OCI-LY7 (cell line): ENCODE data around the gene DNAJB11. TPM values are rescaled to one million over a fixed set of nuclear protein-coding genes. Genes with fewer than 3 reads are reported as not detected.

Experiments used
- BruUV-seq: library from RNA; stranded (reverse); fragments of 400-500 nt; replicated peaks from 2 replicates; lab custom pipeline; 2021; lab: Mats Ljungman, UMichigan
- CTCF ChIA-PET: fragments of 300-600 bp; sonication (Branson Sonifier 250); formaldehyde crosslinking; loops from one replicate; lab custom pipeline; 2022; ENCODE audit warnings: antibody characterized with exemption; ENCODE audit not compliant: unreplicated experiment; lab: Charles Lee
- POLR2A ChIA-PET: fragments of 300-600 bp; sonication (Branson Sonifier 250); formaldehyde crosslinking; loops from one replicate; lab custom pipeline; 2022; ENCODE audit warnings: antibody characterized with exemption; lab: Charles Lee
- DNase-seq: peaks from one replicate; pipeline ENCODE4 v3.0.0-alpha.2; 2015; ENCODE audit warnings: low spot score
- H2AFZ ChIP-seq: fragments of 200-600 bp; sonication (generic), shearing (Covaris generic); 2 replicates; pipeline ENCODE4 v1.6.1; 2014; ENCODE audit warnings: mild to moderate bottlenecking, antibody characterized with exemption, low read length, moderate library complexity
- H3K27ac ChIP-seq: fragments of 200-600 bp; sonication (generic); 2 replicates; pipeline ENCODE4 v1.5.1; 2014; ENCODE audit warnings: mixed run types, low read depth, mild to moderate bottlenecking, moderate library complexity, low read length, inconsistent platforms; ENCODE audit not compliant: poor library complexity, severe bottlenecking
- H3K36me3 ChIP-seq: fragments of 200-600 bp; sonication (generic); 2 replicates; pipeline ENCODE4 v1.6.1; 2014; ENCODE audit warnings: mild to moderate bottlenecking, antibody characterized with exemption, low read length, moderate library complexity, mixed read lengths; ENCODE audit not compliant: insufficient read depth
- H3K4me1 ChIP-seq: fragments of 200-600 bp; sonication (generic); 2 replicates; pipeline ENCODE4 v1.5.1; 2014; ENCODE audit warnings: mild to moderate bottlenecking, low read length; ENCODE audit not compliant: insufficient read depth, poor library complexity, severe bottlenecking
- H3K4me2 ChIP-seq: fragments of 200-600 bp; sonication (generic); 2 replicates; pipeline ENCODE4 v1.6.1; 2014; ENCODE audit warnings: mild to moderate bottlenecking, low read length
- H3K4me3 ChIP-seq: fragments of 200-600 bp; sonication (generic); 2 replicates; pipeline ENCODE4 v1.5.1; 2014; ENCODE audit warnings: mild to moderate bottlenecking, low read depth, low read length; ENCODE audit not compliant: poor library complexity, severe bottlenecking
- H3K79me2 ChIP-seq: fragments of 200-600 bp; sonication (generic); 2 replicates; pipeline ENCODE4 v1.6.1; 2016; ENCODE audit warnings: low read depth, mild to moderate bottlenecking, low read length, moderate library complexity, mixed read lengths; ENCODE audit not compliant: insufficient read depth
- H3K9me2 ChIP-seq: fragments of 200-600 bp; sonication (generic); 2 replicates; pipeline ENCODE4 v1.6.1; 2016; ENCODE audit warnings: mild to moderate bottlenecking, low read length, mixed read lengths; ENCODE audit not compliant: insufficient read depth
- H3K9me3 ChIP-seq: fragments of 200-600 bp; sonication (generic); 2 replicates; pipeline ENCODE4 v1.6.1; 2014; ENCODE audit warnings: mild to moderate bottlenecking, mixed run types, low read length, mixed read lengths
- H4K20me1 ChIP-seq: fragments of 200-600 bp; sonication (generic); 2 replicates; pipeline ENCODE4 v1.6.1; 2014; ENCODE audit warnings: mild to moderate bottlenecking, antibody characterized with exemption, low read length, moderate library complexity, mixed read lengths; ENCODE audit not compliant: insufficient read depth
- EZH2phosphoT487 ChIP-seq: fragments of 200-600 bp; sonication (generic); IDR thresholded peaks from 2 replicates; pipeline ENCODE4 v1.6.1; 2018; ENCODE audit warnings: low read depth, borderline replicate concordance, mild to moderate bottlenecking, mixed run types, antibody characterized with exemption, low read length, moderate library complexity, mixed read lengths
- intact Hi-C: fragments of 100-400 bp; cut with micrococcal nuclease; formaldehyde crosslinking; loops from one replicate; pipeline ENCODE4 v1.10.0; 2022; ENCODE audit not compliant: unreplicated experiment
- total RNA-seq, 2 experiments: library from RNA; depleted of rRNA in 1 of 2; stranded (reverse); fragments of >200 nt in 1 of 2; shearing (Covaris generic) in 1 of 2; gene quantifications; 2 replicates each; pipeline ENCODE4 v1.2.3, GENCODE V29; 2014 to 2022
- TF ChIP-seq, protein P1 (sequence below): fragments of 200-600 bp; sonication (generic); conservative IDR thresholded peaks from 2 replicates; pipeline ENCODE4 v1.5.1; 2014; ENCODE audit warnings: mild to moderate bottlenecking, antibody characterized with exemption, low read length, moderate library complexity, mixed read lengths

DNAJB11 gene
- total RNA-seq, 2 experiments from 2014 or later = 61.1 to 73.0 TPM

DNA sequence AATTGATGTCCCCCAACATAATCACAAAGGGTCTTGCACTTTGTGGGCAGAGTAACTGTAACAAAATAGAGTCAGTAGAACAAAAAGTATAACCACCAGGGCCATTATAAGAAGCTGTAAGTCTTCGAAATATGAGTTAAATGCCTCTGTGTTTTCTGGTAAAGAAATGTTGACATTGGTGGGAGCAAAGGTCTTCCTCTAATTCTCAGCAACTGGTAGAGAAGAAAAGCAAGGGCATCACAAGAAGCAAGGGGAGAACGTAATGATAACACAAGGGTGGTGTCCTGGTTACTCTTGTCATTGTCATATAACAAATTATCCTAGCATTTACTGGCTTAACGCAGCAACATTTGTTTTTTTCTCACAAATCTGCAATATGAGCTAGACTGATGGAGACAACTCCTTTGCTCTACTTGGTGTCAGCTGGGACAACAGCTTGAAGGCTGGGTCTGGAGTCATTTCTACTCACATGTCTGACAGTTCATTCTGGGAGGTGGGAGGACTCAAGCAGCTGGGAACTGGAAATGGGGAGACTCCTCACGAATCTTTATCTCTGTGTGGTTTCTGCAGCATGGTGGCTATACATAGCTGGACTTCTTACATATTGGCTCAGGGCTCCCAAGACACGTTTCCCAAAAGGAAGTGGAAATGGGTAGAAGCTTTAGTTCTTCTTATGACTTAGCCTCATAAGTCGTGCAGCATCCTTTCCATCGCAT, 20.2 kb downstream of the DNAJB11 start:
- BruUV-seq = no TSS peak
- DNase-seq = no peak
- H3K36me3 ChIP-seq = peaks cover 12% of the 10 kb centered on the region; the same call in 1 of the 2 replicates
- no peaks in the 10 kb centered on the region for H3K79me2 ChIP-seq
- no peaks in the 10 kb centered on the region for H3K9me2 ChIP-seq
- H3K4me2 ChIP-seq = no peak overlapping the region
- no peak overlapping the region for H2AFZ ChIP-seq
- no peaks in the 10 kb centered on the region for H3K4me1 ChIP-seq
- H3K9me3 ChIP-seq = no peaks in the 10 kb centered on the region
- H3K27ac ChIP-seq = no peak overlapping the region
- POLR2A ChIA-PET = interaction anchor here (0.6 to 1.5 kb wide), 6 partner anchors 10 to 1009 kb away, joined by 3 to 4 read pairs (median 3); partner anchors contain the start of genes RPL39L and SENP2
- H4K20me1 ChIP-seq = no peaks in the 10 kb centered on the region
- intact Hi-C loops = no loop called here
- CTCF ChIA-PET = no interaction called here
- TF ChIP-seq, protein P1, sequence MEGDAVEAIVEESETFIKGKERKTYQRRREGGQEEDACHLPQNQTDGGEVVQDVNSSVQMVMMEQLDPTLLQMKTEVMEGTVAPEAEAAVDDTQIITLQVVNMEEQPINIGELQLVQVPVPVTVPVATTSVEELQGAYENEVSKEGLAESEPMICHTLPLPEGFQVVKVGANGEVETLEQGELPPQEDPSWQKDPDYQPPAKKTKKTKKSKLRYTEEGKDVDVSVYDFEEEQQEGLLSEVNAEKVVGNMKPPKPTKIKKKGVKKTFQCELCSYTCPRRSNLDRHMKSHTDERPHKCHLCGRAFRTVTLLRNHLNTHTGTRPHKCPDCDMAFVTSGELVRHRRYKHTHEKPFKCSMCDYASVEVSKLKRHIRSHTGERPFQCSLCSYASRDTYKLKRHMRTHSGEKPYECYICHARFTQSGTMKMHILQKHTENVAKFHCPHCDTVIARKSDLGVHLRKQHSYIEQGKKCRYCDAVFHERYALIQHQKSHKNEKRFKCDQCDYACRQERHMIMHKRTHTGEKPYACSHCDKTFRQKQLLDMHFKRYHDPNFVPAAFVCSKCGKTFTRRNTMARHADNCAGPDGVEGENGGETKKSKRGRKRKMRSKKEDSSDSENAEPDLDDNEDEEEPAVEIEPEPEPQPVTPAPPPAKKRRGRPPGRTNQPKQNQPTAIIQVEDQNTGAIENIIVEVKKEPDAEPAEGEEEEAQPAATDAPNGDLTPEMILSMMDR = no peak
- no peak for TF ChIP-seq EZH2phosphoT487
- no peak overlapping the region for H3K4me3 ChIP-seq

DNA sequence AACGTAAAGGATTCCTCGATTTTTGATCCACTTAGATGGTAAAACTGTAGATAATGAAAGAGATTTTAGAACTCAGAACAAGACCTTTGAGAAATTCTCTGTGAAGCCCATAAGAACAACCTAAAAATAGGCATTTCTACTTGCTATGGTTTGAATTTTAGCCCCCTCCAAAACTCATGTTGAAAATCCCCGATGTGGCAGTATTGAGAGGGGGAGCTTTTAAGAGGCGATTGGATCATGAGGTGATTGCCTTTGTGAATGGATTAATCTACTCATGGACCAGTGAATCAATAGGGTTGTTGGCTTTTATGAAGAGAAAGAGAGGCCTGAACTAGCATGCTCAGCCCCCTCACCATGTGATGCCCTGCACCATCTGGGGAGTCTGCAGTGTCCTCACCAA, 22.2 kb downstream of the DNAJB11 start:
- CTCF ChIA-PET = no interaction called here

More for the DNA sequence above, 22.2 kb downstream of the DNAJB11 start:
- no peak for DNase-seq
- no peak overlapping the region for H3K4me2 ChIP-seq
- H4K20me1 ChIP-seq = no peaks in the 10 kb centered on the region
- POLR2A ChIA-PET = interaction anchor here (1.6 kb wide), 1 partner anchor 20 kb away, joined by 5 read pairs; no protein-coding TSS in a partner anchor
- H3K9me2 ChIP-seq = no peaks in the 10 kb centered on the region
- TF ChIP-seq, protein P1 = no peak
- no peak for TF ChIP-seq EZH2phosphoT487
- no peak overlapping the region for H2AFZ ChIP-seq
- H3K9me3 ChIP-seq = no peaks in the 10 kb centered on the region
- no peak overlapping the region for H3K27ac ChIP-seq
- intact Hi-C loops = no loop called here
- H3K36me3 ChIP-seq = peaks cover 3% of the 10 kb centered on the region; the same call in 1 of the 2 replicates
- no peak overlapping the region for H3K4me3 ChIP-seq
- no peaks in the 10 kb centered on the region for H3K4me1 ChIP-seq
- BruUV-seq = no TSS peak
- no peaks in the 10 kb centered on the region for H3K79me2 ChIP-seq
